GM10266 (cell line): ENCODE results near the gene FYCO1.

Experiments
- DNase-seq: peaks from one replicate; pipeline ENCODE4 v3.0.0; 2012; ENCODE audit errors: extremely low spot score
- CTCF ChIP-seq: IDR thresholded peaks from 2 replicates; pipeline ENCODE4 v1.5.1; 2012; ENCODE audit warnings: mild to moderate bottlenecking, low read depth; ENCODE audit not compliant: control insufficient read depth, insufficient read depth; ENCODE audit errors: missing control alignments

The FYCO1 gene

DNA sequence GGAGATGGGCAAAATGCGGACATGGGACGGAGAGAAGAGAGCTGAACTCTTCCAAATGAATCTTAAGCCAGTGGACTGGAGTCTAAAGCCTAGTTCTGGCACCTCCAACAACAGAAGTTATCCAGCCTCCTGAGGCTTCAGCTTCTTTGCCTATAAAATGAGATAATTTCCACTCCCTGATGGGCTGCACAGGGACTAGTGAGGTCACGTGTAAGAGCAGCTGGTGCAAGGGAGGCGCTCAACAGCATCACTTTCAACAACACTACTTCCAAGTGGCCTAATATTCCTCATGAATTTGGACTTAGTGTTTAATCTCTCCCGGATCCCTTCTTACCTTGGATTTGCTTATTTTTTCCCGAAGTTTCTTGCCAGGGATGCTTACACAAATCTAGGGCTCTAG lies 43.7 kb downstream of the FYCO1 start:
- no peak for TF ChIP-seq CTCF
- DNase-seq: no peak

DNA sequence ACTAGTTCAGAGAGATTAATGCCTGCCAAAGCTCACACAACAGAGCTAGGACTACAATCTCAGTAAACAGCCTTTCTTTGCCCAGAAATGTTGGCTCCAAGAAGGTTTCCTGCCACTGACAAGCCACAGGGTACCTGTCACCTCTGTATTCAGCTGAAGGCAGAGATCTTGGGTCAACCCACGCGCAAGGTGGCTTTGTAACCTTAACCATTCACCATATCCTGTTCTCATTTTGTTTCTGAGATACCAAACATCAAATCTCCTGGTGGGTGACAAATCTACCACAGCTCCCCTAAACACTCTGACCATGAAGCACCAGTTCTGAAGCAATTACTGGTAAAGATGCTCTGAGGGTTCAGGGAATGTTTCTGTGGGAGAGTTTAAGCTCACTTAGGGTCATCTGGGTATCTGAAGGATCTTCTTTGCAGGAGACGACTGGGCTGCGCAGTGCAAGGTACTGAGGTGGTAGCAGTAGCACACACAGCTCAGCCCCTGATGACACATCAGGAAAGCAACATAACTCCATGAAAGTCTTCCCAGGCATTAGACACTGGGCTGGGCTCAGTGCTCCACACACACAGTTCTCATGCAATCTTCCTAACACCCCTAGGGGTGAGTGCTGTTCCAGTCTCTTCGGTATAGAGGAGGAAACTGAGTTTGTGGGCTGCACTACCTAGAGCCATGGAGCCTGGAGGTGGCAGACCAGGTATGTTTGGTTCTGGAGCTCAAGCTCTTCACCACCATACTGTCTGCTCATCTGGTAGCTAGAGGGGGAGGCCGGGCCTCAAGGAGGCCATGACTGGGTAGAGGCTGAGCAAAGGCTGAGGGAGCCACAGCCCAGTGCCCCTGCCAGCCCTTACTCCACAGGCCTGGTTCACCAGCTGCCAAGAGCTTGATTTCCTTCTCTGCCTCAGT lies 44.7 kb downstream of the FYCO1 start:
- no peak for DNase-seq
- no peak for TF ChIP-seq CTCF

DNA sequence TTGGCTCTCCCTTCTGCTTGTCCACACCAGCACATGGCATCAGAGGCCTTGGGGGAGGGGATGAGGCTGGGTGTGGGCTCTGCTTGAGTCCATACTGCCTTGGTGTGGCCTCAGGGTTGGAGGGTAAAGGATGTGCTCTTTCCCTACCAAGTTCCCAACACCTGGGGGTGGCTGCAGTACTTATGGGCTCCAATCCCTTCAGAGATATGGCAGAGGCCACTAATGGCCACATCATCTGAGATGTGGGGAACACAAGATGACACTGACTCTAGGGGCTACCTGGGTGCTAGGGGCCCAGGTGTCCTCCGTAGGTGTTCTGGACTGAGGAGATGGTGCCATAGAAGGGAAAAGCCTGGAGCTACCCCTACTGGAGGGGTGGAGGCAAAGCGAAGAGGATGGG lies 45.5 kb downstream of the FYCO1 start:
- TF ChIP-seq CTCF: no peak
- DNase-seq: no peak

GRCh38 chr3:45949432-45949831 lies 46.2 kb downstream of the FYCO1 start:
- no peak for TF ChIP-seq CTCF
- DNase-seq: no peak

DNA sequence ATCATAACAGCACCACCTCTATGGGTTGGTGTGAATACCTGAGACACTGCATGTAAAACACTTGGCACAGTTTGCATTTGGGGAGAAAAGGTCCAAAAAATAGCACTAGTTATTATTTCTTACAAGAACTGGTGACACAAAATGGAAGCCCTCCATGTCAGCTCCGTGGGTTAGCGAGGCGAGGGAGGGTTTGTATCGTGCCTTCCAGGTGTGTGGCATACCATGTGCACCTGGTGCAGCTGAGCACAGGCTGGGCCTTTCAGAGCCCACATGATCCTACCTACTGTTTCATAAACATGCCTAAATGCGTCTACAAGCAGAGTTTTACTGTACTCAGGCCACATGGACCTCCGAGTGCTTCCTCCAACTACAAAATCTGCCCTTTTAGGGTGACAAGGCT lies 46.7 kb downstream of the FYCO1 start:
- TF ChIP-seq CTCF: no peak
- DNase-seq: no peak

DNA sequence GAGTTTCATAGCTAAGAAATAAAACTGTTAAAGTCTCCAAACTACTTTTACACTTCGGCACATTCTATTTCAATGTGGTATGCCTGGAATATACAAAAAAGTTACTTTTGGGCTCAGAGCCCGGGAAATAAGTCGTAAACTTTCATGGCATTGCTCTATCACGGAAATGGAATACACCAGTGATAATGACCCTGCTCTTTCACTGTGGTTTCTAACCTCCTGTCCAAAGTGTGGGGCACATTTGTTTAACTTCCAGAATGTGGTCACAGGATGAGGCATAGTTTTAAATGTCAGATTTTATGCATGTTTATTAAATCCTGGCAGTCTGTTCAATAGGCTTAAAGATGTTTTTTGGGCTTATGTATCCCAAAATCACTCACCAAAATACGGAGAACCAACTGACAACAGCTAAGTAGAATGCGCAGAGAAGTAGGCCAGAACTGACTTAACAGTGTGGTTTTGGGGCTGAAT lies 47.3 kb downstream of the FYCO1 start:
- TF ChIP-seq CTCF: no peak
- DNase-seq: no peak

DNA sequence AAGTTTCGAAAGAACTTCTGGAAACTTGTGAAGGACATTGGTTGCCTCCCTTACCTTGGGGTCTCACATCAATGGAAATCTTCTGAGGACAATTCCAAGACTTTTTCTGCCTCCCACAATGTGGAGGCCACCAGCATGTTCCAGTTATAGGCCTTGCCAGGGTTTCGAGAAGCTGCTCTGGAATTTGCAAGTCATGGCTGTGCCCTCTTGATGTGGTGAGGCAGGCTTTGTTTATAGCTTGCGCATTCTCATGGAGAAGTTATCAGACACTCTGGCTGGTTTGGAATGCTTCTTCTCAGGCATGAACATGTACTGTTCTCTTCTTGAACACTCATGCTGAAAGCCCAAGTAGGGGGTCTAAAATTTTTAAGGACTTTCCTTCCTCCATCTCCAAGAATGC lies 48.3 kb downstream of the FYCO1 start:
- no peak for DNase-seq
- no peak for TF ChIP-seq CTCF
